Epithelial cell of esophagus (primary cell): ENCODE measurements around the gene RAD18.

ENCODE experiments used
- DNase-seq: peaks from one replicate; pipeline ENCODE4 v3.0.0; 2010; ENCODE audit warnings: low read depth
- H3K4me3 ChIP-seq: 2 replicates; pipeline ENCODE4 v1.5.1; 2011; ENCODE audit warnings: mild to moderate bottlenecking, low read length, control low read depth
- TF ChIP-seq, protein P1 (sequence below): IDR thresholded peaks from 2 replicates; pipeline ENCODE4 v1.5.1; 2011; ENCODE audit warnings: low read depth, mild to moderate bottlenecking, low read length, control low read depth, inconsistent platforms; ENCODE audit not compliant: insufficient read depth; ENCODE audit errors: missing control alignments

Gene RAD18

GRCh38 chr3:8884630-8885290 is 78.5 kb downstream of the RAD18 start:
- DNase-seq: peak; percentile 40
- no peak overlapping the region for H3K4me3 ChIP-seq
- TF ChIP-seq, protein P1, sequence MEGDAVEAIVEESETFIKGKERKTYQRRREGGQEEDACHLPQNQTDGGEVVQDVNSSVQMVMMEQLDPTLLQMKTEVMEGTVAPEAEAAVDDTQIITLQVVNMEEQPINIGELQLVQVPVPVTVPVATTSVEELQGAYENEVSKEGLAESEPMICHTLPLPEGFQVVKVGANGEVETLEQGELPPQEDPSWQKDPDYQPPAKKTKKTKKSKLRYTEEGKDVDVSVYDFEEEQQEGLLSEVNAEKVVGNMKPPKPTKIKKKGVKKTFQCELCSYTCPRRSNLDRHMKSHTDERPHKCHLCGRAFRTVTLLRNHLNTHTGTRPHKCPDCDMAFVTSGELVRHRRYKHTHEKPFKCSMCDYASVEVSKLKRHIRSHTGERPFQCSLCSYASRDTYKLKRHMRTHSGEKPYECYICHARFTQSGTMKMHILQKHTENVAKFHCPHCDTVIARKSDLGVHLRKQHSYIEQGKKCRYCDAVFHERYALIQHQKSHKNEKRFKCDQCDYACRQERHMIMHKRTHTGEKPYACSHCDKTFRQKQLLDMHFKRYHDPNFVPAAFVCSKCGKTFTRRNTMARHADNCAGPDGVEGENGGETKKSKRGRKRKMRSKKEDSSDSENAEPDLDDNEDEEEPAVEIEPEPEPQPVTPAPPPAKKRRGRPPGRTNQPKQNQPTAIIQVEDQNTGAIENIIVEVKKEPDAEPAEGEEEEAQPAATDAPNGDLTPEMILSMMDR: no peak

DNA sequence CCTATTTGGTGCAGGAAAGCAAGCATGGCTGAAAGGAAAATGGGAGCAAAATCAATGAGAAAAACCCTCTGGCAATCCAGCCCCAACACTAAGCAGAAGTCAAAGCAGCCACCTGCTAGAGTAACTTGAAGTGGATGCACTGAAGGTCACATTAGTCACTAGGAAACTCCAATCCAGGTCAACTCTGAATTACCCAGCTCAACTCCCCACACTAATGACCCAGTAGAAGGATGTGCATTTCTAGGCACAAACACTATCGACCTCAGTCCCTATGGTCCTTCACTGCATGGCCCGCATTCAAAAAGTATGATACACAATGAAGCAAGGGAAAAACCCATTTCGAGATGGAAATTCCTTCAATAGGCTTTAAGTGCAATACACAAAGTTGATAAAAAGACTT is 80.6 kb downstream of the RAD18 start:
- H3K4me3 ChIP-seq: no peak overlapping the region
- TF ChIP-seq, protein P1: no peak
- DNase-seq: no peak

GRCh38 chr3:8882171-8882593 is 81.1 kb downstream of the RAD18 start:
- DNase-seq: no peak
- TF ChIP-seq, protein P1: no peak

GRCh38 chr3:8879347-8879944 is 83.8 kb downstream of the RAD18 start:
- H3K4me3 ChIP-seq: no peak overlapping the region
- no peak for DNase-seq
- TF ChIP-seq, protein P1: no peak

More at GRCh38 chr3:8882171-8882593, 81.1 kb downstream of the RAD18 start:
- no peak overlapping the region for H3K4me3 ChIP-seq

DNA sequence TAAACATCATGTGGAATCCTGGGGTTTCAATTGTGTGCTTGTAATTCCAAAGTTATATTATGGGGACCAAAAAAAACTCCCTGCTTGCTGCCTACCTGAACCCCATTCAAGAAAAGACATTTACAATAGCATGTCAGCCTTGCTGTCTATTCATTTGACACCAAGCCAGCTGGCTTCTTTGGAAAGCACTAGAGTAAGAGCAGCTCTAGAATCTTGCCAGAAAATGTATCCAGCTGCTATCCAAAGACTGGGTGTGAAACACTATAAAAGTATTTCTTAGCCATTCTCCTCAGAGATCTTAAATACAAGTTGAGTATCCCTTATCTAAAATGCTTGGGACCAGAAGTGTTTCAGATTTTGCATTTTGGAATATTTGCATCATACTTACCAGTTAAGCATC is 87.4 kb downstream of the RAD18 start:
- TF ChIP-seq, protein P1: no peak
- no peak overlapping the region for H3K4me3 ChIP-seq
- DNase-seq: no peak

- no peak overlapping the region for H3K4me3 ChIP-seq
- TF ChIP-seq, protein P1: no peak
- DNase-seq: peak; percentile 26
Observed at GRCh38 chr3:8873740-8874139, 89.5 kb downstream of the RAD18 start.

GRCh38 chr3:8872261-8872660 is 91.0 kb downstream of the RAD18 start:
- no peak overlapping the region for H3K4me3 ChIP-seq
- DNase-seq: no peak
- TF ChIP-seq, protein P1: no peak
